ENCODE measurements around the gene THSD7B. TPM values are rescaled to one million over a fixed set of nuclear protein-coding genes. Genes with fewer than 3 reads are reported as not detected.

Gene THSD7B
- total RNA-seq, 1 donor from 2014 or later = not detected

DNA sequence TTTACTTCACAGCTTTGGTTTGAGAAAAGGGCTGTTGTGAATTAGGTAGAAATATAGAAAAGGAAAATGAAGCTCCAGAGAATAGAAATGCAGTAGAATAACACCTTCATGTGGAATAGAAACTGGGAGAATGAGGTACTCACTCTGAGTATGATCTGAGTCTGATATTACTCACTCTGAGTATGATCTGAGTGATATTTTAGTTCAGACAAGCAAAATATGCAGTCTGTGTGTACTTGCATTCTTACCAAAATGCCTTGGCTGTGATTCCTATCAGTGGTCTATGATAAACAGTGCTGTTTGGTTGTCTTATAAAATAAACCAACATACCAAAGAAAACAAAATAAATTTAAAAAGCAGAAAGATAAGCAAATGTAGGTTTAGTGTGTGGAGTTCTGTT lies 487.6 kb downstream of the THSD7B start:
- Mint-ChIP-seq H3K4me3 (ENCODE audit: unreplicated experiment) (no peak overlapping the region), H3K27ac (ENCODE audit: unreplicated experiment) (peak overlapping the region; percentile 16), H3K4me1 (ENCODE audit: unreplicated experiment) (peaks cover 38% of the 10 kb centered on the region), H3K36me3 (ENCODE audit: unreplicated experiment) (no peaks in the 10 kb centered on the region), H3K9me3 (ENCODE audit: unreplicated experiment) (no peaks in the 10 kb centered on the region), H3K27me3 (ENCODE audit: unreplicated experiment) (no peaks in the 10 kb centered on the region)
- TF ChIP-seq, protein P1, sequence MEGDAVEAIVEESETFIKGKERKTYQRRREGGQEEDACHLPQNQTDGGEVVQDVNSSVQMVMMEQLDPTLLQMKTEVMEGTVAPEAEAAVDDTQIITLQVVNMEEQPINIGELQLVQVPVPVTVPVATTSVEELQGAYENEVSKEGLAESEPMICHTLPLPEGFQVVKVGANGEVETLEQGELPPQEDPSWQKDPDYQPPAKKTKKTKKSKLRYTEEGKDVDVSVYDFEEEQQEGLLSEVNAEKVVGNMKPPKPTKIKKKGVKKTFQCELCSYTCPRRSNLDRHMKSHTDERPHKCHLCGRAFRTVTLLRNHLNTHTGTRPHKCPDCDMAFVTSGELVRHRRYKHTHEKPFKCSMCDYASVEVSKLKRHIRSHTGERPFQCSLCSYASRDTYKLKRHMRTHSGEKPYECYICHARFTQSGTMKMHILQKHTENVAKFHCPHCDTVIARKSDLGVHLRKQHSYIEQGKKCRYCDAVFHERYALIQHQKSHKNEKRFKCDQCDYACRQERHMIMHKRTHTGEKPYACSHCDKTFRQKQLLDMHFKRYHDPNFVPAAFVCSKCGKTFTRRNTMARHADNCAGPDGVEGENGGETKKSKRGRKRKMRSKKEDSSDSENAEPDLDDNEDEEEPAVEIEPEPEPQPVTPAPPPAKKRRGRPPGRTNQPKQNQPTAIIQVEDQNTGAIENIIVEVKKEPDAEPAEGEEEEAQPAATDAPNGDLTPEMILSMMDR (IDR thresholded peaks at IDR 0.05) = no peak
- DNase-seq (ENCODE audit: extremely low spot score, unreplicated experiment) = no peak

DNA sequence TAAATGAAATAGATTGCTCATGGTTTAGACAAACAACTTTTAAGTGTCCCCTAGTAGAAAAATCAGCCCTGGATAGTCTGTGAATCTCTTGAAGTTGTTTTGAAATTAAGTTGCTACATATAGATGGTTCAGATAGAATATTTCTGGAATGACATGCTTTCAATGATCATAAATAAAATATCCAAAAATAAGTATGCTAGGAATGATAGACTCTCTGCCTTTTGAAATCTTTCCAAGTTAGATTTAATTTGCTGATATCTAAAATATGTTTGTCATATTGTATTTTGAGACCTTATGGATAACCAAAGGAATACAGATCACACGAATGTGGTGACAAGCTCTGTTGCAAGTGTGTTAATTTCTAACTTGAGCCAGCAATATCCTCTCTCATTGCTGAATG lies 488.7 kb downstream of the THSD7B start:
- no peaks in the 10 kb centered on the region for H3K27me3 Mint-ChIP-seq (ENCODE audit: unreplicated experiment)
- no peaks in the 10 kb centered on the region for H3K9me3 Mint-ChIP-seq (ENCODE audit: unreplicated experiment)
- TF ChIP-seq, protein P1 (IDR thresholded peaks at IDR 0.05) = no peak

DNA sequence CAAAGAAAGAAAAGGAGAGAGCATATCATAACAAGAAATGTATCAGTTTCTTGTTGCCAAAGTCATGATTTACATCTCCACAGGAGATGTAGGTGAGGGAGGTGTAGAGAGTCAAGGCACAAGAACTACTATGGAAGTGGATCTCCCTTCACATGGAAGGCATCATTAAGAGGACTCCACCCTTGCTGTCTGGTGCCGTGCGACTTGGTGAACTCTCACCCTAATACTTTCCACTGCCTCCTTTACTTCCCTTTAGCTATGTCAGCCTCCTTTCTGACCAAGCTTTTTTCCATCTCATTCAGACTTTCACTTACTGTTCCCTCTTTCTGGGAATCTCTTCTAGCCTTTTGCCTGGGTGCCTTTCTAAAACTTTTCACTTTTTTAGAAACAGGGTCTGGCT lies 490.0 kb downstream of the THSD7B start:
- TF ChIP-seq, protein P1 (IDR thresholded peaks at IDR 0.05) = no peak
- no peak overlapping the region for H3K4me3 Mint-ChIP-seq (ENCODE audit: unreplicated experiment)
- no peaks in the 10 kb centered on the region for H3K9me3 Mint-ChIP-seq (ENCODE audit: unreplicated experiment)
- no peak overlapping the region for H3K27ac Mint-ChIP-seq (ENCODE audit: unreplicated experiment)
- H3K36me3 Mint-ChIP-seq (ENCODE audit: unreplicated experiment) = no peaks in the 10 kb centered on the region
- H3K4me1 Mint-ChIP-seq (ENCODE audit: unreplicated experiment) = peaks cover 38% of the 10 kb centered on the region
- H3K27me3 Mint-ChIP-seq (ENCODE audit: unreplicated experiment) = no peaks in the 10 kb centered on the region
- DNase-seq (ENCODE audit: extremely low spot score, unreplicated experiment) = no peak

More for the DNA sequence above, 488.7 kb downstream of the THSD7B start:
- peak overlapping the region; percentile 7 for H3K27ac Mint-ChIP-seq (ENCODE audit: unreplicated experiment)
- no peak overlapping the region for H3K4me3 Mint-ChIP-seq (ENCODE audit: unreplicated experiment)
- no peaks in the 10 kb centered on the region for H3K36me3 Mint-ChIP-seq (ENCODE audit: unreplicated experiment)
- no peak for DNase-seq (ENCODE audit: extremely low spot score, unreplicated experiment)
- peaks cover 38% of the 10 kb centered on the region for H3K4me1 Mint-ChIP-seq (ENCODE audit: unreplicated experiment)

- Mint-ChIP-seq H3K9me3 (ENCODE audit: unreplicated experiment) (no peaks in the 10 kb centered on the region), H3K4me1 (ENCODE audit: unreplicated experiment) (peaks cover 38% of the 10 kb centered on the region), H3K36me3 (ENCODE audit: unreplicated experiment) (no peaks in the 10 kb centered on the region), H3K27ac (ENCODE audit: unreplicated experiment) (peak overlapping the region; percentile 20), H3K4me3 (ENCODE audit: unreplicated experiment) (no peak overlapping the region), H3K27me3 (ENCODE audit: unreplicated experiment) (no peaks in the 10 kb centered on the region)
- no peak for DNase-seq (ENCODE audit: extremely low spot score, unreplicated experiment)
- TF ChIP-seq, protein P1 (IDR thresholded peaks at IDR 0.05) = no peak
Observed at GRCh38 chr2:137255990-137256389, 490.6 kb downstream of the THSD7B start.

DNA sequence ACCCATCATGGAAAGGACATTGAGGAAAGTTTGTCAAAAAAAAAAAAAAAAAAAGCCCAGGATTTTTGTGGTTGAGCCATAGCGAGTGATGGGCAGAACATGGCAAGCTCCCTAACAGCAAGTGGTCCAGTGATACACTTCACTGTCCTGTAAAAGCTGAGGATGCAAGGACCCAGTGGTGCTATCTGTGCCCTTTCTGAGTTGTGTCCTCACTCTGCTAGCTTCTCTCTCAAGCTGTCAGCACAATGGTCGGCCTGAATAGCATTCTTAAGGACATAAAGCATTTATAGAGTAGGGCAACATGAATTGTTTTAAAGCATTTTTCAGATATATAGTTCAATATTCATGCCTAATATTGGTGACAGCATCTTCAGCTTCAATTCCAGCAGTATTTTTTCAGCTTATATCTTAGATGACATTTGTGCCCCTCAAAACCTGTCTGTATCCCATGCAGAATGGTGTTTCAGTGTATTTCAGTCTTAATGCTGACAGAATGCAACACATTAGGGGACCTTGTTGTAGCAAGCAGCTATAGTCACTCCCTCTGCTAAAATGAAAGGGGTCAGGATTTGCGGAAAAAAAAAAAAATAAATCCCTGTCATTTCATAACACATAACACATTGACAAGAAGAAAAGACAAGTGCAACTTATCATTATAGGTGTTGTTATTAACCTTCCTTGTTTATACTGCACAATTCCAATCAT lies 496.7 kb downstream of the THSD7B start:
- Mint-ChIP-seq H3K4me1 (ENCODE audit: unreplicated experiment) (peaks cover 6% of the 10 kb centered on the region), H3K9me3 (ENCODE audit: unreplicated experiment) (no peaks in the 10 kb centered on the region), H3K27me3 (ENCODE audit: unreplicated experiment) (no peaks in the 10 kb centered on the region), H3K27ac (ENCODE audit: unreplicated experiment) (no peak overlapping the region), H3K4me3 (ENCODE audit: unreplicated experiment) (no peak overlapping the region), H3K36me3 (ENCODE audit: unreplicated experiment) (no peaks in the 10 kb centered on the region)
- DNase-seq (ENCODE audit: extremely low spot score, unreplicated experiment) = no peak
- TF ChIP-seq, protein P1 (IDR thresholded peaks at IDR 0.05) = no peak

Data from osteocyte (in vitro differentiated cells).